NCI-H1048 (cell line): ENCODE measurements around the gene TFPI2.
"Not testable (repeated sequence)": the region's sequence is repeated elsewhere in the genome, so short reads cannot be mapped to it uniquely, and the experiment has no call there.

ENCODE experiments used
- DNase-seq: peaks from one replicate; lab custom pipeline; 2025; lab: John Stamatoyannopoulos, UW

The TFPI2 gene

DNA sequence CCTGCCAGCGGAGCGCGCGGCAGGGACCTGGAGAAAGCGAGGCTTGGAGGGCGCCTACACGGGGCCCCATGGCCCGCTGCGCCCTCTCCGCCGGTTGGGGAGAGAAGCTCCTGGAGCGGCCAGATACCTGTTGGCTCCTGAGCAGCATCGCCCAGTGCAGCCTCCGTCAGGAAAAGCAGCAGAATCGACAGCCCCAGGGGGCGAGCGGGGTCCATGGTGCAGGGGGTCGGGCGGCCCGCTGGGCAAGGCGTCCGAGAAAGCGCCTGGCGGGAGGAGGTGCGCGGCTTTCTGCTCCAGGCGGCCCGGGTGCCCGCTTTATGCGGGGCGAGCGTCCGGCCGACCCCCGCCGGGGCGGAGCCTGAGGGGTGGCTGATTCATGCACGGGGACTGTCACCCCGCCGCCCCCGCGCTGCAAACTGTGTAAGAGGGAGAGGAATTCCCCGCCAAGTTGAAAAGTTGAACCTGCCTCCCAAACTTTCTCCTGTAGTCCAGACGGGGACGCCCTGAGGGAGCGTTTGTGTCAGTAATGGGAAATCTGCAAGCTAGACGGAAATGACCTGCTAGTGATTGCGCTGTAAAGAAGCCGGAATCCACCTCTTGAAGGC is at the start of gene TFPI2:
Gene TFPI2, minus strand, starts transcription at position 290 of the 605 bp plus-strand sequence. Its CDS starts 75 bp downstream, at position 215.
- no peak for DNase-seq

DNA sequence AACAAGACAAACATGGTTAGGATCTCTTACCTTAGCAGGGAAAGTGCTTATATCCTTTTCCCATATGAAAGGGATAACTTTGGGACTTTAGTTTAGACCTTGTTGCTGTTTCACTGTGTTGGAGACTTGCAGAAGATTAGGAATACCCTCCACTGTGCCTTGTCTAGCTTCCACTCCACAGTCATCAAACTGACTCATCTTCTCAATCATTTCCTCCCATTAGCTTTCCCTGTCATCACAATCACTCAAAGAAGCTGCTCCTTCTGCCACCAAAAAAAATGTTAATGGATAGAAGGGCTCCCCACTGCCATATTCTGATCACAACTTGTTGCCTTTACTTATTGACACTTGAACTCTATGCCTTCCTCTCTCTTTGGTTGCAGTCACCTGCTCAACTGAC is 47.7 kb upstream of the TFPI2 start:
- no peak for DNase-seq

- no peak for DNase-seq
These were observed 47.3 kb upstream of the TFPI2 start for GRCh38 chr7:93937818-93938217.

DNA sequence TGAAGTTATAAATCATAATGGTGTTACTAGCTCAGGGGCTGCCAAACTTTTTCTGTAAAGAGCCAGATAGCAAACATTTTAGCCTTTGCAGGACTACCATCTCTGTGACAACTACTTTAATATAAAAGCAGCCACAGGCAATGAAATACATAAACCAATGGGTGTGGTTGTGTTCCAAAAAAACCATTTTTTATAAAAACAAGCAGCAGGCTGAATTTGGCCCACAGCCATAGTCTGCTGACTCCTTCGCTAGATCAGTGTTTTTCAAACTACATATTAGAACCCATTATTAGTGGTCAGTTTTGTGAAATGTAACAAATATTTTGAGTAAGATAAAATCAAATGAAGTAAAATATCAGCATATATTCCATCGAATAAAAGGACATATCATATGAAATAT is 44.5 kb upstream of the TFPI2 start:
- no peak for DNase-seq

DNA sequence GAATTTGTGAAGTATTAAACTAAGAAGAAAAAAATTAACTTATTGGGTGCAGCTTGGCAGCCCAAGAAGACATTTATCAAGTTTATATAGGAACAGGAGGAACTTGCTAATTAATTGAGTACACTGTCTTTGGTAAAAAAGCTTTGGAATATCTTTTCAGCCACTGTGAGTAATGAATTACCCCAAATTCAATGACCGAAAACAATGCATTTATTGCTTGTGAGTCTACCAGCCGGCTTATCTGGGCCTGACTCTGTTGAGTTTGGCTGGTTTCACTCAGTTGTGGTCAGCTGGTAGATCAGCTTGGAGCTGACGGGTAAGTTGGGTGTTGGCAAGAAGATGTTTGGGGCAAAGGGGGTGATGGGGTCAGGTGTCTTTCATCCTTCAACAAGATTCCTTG is 42.6 kb upstream of the TFPI2 start:
- DNase-seq, result no peak

- no peak for DNase-seq
These were observed 41.1 kb upstream of the TFPI2 start for GRCh38 chr7:93931655-93932054.

- DNase-seq, result no peak
These were observed 37.0 kb upstream of the TFPI2 start for GRCh38 chr7:93927585-93927984.

DNA sequence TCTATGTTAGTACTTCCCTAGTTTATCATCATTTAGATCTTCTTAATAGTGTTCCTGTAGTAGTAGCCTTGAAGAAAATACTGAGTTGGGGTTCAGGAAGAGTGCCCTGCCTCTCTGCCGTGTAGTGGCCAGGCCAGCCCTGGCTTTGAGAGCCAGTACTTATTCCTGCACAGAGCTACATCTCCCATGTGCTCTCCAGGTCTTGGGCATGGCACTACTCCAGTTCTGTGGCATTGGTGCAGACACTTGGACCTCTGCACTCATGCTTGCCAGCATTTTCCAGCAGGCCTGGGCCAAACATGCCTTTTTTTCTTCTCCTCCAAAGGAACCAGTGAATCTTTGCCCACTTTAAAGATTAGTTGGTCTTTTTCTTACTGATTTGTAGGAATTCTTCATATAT is 36.2 kb upstream of the TFPI2 start:
- DNase-seq, result no peak

DNA sequence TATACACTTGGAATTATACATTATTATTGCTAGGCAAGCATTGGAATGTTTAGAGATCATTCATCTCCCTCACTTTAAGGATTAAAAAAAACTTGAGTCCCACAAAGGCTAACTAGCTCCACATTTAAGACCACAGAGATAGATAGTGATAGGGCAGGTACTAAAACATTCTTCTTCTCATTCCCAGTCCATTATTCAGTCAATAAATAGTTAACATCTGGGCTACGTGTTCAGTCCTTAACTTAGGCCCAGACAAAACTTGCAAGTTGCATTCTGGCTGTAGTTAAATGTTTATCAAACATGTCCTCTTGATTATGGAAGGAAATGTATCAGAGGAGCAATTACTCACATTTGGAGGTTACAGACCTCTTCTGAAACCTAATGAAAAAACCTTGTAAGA is 33.4 kb upstream of the TFPI2 start:
- DNase-seq, result no peak

- DNase-seq, result no peak
These were observed 32.7 kb upstream of the TFPI2 start for GRCh38 chr7:93923296-93923695.

- no peak for DNase-seq
These were observed 31.3 kb upstream of the TFPI2 start, which contains the start of gene GNG11 for GRCh38 chr7:93921607-93922566. GNG11 (plus strand) TSS chr7:93921735; CDS start chr7:93922138, 403 bp downstream.

- no peak for DNase-seq
These were observed 30.6 kb upstream of the TFPI2 start for GRCh38 chr7:93921186-93921585.

DNA sequence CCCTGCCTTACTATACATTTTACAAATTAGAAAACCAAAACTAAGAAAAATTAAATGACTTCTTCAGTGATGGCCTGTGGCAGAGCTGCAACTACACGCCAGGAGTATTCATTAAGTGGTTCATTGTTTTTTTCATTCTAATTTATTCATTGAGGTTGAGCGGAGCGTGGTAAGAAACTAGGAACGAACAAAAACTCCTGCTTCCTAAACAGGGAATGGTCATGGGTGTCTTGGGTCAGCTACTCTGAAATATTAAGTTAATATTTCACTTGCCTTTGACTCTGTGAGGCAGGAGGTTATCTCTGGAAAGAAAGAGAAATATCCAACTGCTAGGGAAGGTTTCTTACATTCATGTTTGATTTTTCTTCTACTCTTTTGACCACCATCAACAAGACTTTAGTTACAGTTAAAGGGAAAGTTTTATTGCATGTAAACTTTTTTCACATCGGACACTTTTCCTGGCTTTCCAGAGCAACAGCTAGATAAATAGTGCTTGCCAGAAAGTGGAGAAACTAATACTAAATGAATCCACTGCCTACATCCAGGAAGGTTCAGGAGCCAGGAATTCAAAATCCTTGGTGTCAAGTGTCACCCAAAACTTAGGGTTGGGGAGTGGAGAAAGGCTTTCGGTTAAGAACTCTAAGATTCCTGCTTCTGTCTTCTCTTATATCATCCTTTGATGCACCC is 30.1 kb upstream of the TFPI2 start:
- no peak for DNase-seq

- DNase-seq, result not testable (repeated sequence)
These were observed 25.8 kb upstream of the TFPI2 start for GRCh38 chr7:93916315-93916714.

- DNase-seq, result not testable (repeated sequence)
These were observed 25.3 kb upstream of the TFPI2 start for GRCh38 chr7:93915888-93916287.

DNA sequence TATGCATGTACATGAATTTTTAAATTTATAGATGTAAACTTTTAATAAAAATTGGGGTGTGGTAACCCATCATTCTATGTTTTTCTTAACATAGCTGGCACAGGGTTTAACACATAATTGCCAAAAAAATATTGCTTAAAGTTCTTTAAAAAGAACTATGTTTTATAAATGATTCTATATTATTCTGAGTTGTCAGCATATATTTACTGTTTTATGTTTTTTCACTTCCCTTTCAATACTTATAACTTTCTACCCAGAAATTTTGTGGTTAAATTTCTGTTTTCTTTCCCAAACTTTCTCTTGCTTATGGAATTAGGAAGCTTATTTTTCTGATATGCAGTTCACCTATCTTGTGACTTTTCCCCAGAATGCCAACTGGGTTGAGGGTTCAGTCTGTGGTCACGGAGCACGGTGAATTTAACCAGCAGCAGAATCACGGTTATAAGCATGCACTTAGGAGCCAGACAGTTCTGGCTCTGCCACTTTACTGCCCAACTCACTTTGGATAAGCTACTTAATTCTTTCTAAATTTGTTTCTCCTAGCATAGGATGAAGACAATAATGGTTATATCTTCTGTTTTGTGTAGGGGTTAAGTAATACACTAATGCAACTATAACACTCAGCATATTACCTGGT is 24.8 kb upstream of the TFPI2 start:
- DNase-seq, result not testable (repeated sequence)

DNA sequence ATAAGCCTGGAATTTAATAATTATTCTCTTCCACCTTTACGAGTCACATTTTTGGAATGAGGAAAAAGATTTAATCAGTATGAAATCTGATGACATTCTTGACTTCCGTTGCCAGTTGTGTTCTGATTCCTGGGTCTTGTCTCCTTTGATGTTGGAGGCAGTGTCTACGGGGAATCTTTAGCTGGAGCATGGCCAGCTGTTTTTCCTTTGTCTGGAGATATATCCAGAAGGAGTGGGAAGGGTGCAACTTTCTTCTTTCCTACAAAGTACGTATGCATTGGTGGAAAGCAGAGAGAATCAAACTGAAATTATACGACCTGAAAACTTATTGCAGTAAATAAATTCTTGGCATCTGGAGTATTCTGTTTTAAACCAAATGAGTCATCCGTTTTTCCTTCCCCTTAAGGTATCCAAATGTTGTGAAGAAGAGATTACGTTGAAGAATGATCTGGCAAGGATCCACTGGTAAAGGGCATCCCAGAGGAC is 24.1 kb upstream of the TFPI2 start:
- DNase-seq, result no peak

DNA sequence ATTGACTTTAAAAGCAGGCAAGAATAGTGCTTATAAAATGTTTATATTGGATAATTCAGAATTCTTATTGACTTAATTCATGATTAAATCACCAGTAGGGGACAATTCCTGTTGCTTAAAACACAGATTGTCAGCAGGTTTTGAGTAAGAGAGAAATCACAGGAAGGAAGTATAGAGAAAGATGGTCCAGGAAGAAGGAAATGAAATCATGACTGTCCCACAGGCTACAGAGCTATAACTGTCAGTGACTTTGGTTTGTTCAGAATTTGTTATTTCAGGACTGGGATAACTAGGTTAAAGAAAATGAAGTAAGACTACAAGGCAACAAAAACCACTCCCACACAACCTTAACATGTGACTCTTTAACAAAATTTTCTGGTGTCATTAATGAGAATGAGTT is 22.6 kb upstream of the TFPI2 start:
- no peak for DNase-seq

DNA sequence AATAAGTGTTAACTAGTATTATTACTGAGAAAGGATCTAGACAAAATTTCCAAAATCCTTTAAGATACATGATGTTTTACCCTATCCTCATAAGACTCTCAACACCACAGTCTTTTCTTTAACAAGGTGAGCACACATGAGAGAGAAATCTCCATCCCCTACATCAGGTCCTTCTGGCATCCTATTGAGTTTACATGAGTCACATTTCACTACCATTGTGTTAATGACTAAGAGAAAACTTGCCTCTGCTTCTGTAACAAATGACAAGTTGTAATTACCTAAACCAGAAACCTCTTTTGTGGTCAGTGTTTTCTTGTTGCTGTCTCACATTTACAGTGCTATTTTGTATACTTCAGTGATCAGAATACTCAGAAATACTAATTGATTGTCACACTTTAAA is 21.1 kb upstream of the TFPI2 start:
- not testable (repeated sequence) for DNase-seq

GRCh38 chr7:93911242-93911641 is 20.7 kb upstream of the TFPI2 start:
- DNase-seq, result not testable (repeated sequence)

DNA sequence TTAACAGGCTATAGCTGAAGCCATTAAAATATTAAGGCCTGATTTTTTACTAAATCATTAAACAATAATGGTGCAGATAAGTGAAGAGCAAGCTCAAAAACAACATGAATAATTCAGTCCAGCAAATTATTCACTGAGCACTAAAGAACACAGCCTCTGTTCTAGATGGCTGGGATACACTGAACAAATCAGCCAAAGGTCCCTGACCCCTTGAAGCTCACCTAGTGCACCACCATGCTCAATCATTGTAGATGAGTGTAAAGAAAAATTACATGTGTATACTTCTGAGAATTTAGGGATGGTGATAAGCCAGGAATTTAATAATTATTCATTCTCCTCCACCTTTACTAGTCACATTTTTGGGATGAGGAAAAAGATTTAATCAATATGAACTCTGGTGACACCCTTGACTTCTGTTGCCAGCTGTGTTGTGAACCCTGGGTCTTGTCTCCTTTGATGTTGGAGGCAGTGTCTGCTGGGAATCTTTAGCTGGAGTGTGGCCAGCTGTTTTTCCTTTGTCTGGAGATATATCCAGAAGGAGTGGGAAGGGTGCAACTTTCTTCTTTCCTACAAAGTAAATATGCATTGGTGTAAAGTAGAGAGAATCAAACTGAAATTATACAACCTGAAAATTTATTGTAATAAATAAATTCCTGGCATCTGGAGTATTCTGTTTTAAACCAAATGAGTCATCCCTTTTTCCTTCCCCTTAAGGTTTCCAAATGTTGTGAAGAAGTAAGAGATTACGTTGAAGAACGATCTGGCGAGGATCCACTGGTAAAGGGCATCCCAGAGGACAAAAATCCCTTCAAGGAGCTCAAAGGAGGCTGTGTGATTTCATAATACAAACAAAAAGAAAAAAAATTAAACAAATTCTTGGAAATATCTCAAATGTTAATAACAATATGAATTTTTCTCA is 19.8 kb upstream of the TFPI2 start:
- no peak for DNase-seq
